K562 (cell line): Measurements from ENCODE around the gene DEFB108B. TPM values are rescaled to one million over a fixed set of nuclear protein-coding genes. Genes with fewer than 3 reads are reported as not detected.

Experiments
- ATAC-seq: fragments of 200-7000 bp; cut with Tn5 transposase; 3 replicates; pipeline ENCODE4 v1.9.1; 2020; ENCODE audit warnings: moderate library complexity
- BruUV-seq: library from RNA; stranded (reverse); fragments of 400-500 nt; replicated peaks from 2 replicates; lab custom pipeline; 2021; lab: Mats Ljungman, UMichigan
- CTCF ChIA-PET: fragments of 300-600 bp; formaldehyde crosslinking; extraction: SDS; loops from one replicate; lab custom pipeline; 2021; ENCODE audit warnings: low intra/inter-chr PET ratio; lab: Yijun Ruan, JAX
- POLR2A ChIA-PET: fragments of 300-600, 350-650 bp; sonication (Branson Sonifier 250); formaldehyde crosslinking; extraction: SDS; loops from one replicate; lab custom pipeline; 2021; ENCODE audit warnings: antibody characterized with exemption, inconsistent platforms; lab: Yijun Ruan, JAX
- DNase-seq, 4 experiments: peaks; one replicate each; pipeline versions ENCODE4 v3.0.0 to v3.0.0-alpha.2; 2011 to 2018; ENCODE audit warnings: low spot score in 3 of 4, mixed read lengths in 3 of 4; ENCODE audit errors: extremely low read depth in 1 of 4
- FAIRE-seq: peaks from 2 replicates; lab custom pipeline; 2011; peaks lifted over from hg19 to GRCh38; lab: Jason Lieb, UNC
- H2AFZ ChIP-seq: 2 replicates; pipeline ENCODE4 v1.6.0; 2011; ENCODE audit warnings: low read depth, low read length, control low read depth, inconsistent platforms
- H3K27ac ChIP-seq: fragments of 200-600 bp; 3 replicates; pipeline ENCODE4 v1.8.0; 2011; ENCODE audit warnings: low read depth, mild to moderate bottlenecking, control low read depth, inconsistent platforms, low read length, moderate library complexity, mixed read lengths; ENCODE audit errors: extremely low read depth
- H3K27me3 ChIP-seq, 2 experiments: fragments of 300-600 bp in 1 of 2; 2 replicates in 1 of 2; 3 replicates in 1 of 2; pipeline versions ENCODE4 v1.6.0 to v1.8.0; 2011; ENCODE audit warnings: inconsistent platforms in 2 of 2, low read length in 2 of 2, mild to moderate bottlenecking in 1 of 2, mixed read lengths in 1 of 2, moderate library complexity in 1 of 2; ENCODE audit not compliant: control insufficient read depth in 2 of 2, insufficient read depth in 2 of 2
- H3K36me3 ChIP-seq: fragments of 300-600 bp; 3 replicates; pipeline ENCODE4 v1.8.0; 2011; ENCODE audit warnings: mild to moderate bottlenecking, low read length, inconsistent platforms; ENCODE audit not compliant: control insufficient read depth, insufficient read depth
- H3K4me1 ChIP-seq, 2 experiments: fragments of 200-600 bp in 1 of 2; replicated peaks in 1 of 2; 2 replicates in 1 of 2; 3 replicates in 1 of 2; pipeline versions ENCODE4 v1.5.1 to v1.8.0; 2011; ENCODE audit warnings: inconsistent platforms in 2 of 2, low read length in 2 of 2, mild to moderate bottlenecking in 1 of 2, mixed read lengths in 1 of 2, moderate library complexity in 1 of 2; ENCODE audit not compliant: control insufficient read depth in 2 of 2, insufficient read depth in 2 of 2
- H3K4me2 ChIP-seq: 2 replicates; pipeline ENCODE4 v1.6.1; 2011; ENCODE audit warnings: low read length, control low read depth, inconsistent platforms, mixed read lengths; ENCODE audit not compliant: insufficient read depth
- H3K4me3 ChIP-seq: fragments of 200-600 bp; sonication (generic), shearing (Covaris generic); 2 replicates; pipeline ENCODE4 v1.5.1; 2016; ENCODE audit warnings: control low read depth, inconsistent platforms
- H3K79me2 ChIP-seq: fragments of 200-600 bp; 3 replicates; pipeline ENCODE4 v1.8.0; 2011; ENCODE audit warnings: low read length, inconsistent platforms; ENCODE audit not compliant: control insufficient read depth, insufficient read depth
- H3K9ac ChIP-seq, 2 experiments: 2 replicates each; pipeline versions ENCODE4 v1.6.0 to v1.6.1; 2011; ENCODE audit warnings: low read depth in 2 of 2, low read length in 2 of 2, control low read depth in 1 of 2, inconsistent platforms in 1 of 2, mild to moderate bottlenecking in 1 of 2, mixed read lengths in 1 of 2; ENCODE audit not compliant: insufficient read depth in 1 of 2
- H3K9me1 ChIP-seq: one replicate; pipeline ENCODE4 v1.6.0; 2011; ENCODE audit warnings: inconsistent platforms, mild to moderate bottlenecking, low read length, moderate library complexity; ENCODE audit not compliant: control insufficient read depth, insufficient read depth
- H3K9me3 ChIP-seq: replicated peaks from 2 replicates; pipeline ENCODE4 v1.5.1; 2011; ENCODE audit warnings: low read depth, low read length, inconsistent platforms; ENCODE audit not compliant: control insufficient read depth, insufficient read depth
- H4K20me1 ChIP-seq: replicated peaks from 2 replicates; pipeline ENCODE4 v1.6.1; 2011; ENCODE audit warnings: low read length, inconsistent platforms, mixed read lengths; ENCODE audit not compliant: control insufficient read depth, insufficient read depth
- ARNT ChIP-seq, 2 experiments: fragments of 450-650 bp; IDR thresholded peaks; 2 replicates each; pipeline ENCODE4 v1.6.1; 2016; ENCODE audit warnings: mild to moderate bottlenecking in 1 of 2
- ELF2 ChIP-seq: fragments of 250-450 bp; sonication (Bioruptor Pico); IDR thresholded peaks from 2 replicates; pipeline ENCODE4 v1.5.0; 2021; ENCODE audit warnings: mild to moderate bottlenecking
- FOSL1 ChIP-seq: fragments of 200-800 bp; sonication (Bioruptor generic); conservative IDR thresholded peaks from 2 replicates; pipeline ENCODE4 v1.6.1; 2016; ENCODE audit warnings: missing genetic modification characterization, missing compliant biosample characterization
- FOXA1 ChIP-seq: fragments of 450-650 bp; IDR thresholded peaks from 2 replicates; pipeline ENCODE4 v1.6.1; 2016; ENCODE audit warnings: mild to moderate bottlenecking, borderline replicate concordance
- HMGN3 ChIP-seq: IDR thresholded peaks from 2 replicates; pipeline ENCODE4 v1.6.1; 2011; ENCODE audit warnings: borderline replicate concordance, low read depth, mild to moderate bottlenecking, mixed read lengths, low read length; ENCODE audit not compliant: insufficient read length; ENCODE audit errors: extremely low read depth
- JUND ChIP-seq, 2 experiments: IDR thresholded peaks; 2 replicates in 1 of 2; 3 replicates in 1 of 2; pipeline ENCODE4 v1.6.1; 2011; ENCODE audit warnings: borderline replicate concordance in 2 of 2, low read depth in 2 of 2, low read length in 2 of 2, improper control_type of control experiment in 1 of 2, missing biosample characterization in 1 of 2, missing genetic modification characterization in 1 of 2, missing genetic modification reagents in 1 of 2
- RBFOX2 ChIP-seq: fragments of 200-400 bp; formaldehyde crosslinking; IDR thresholded peaks from 2 replicates; pipeline ENCODE4 v1.6.1; 2017; ENCODE audit warnings: low read depth, mild to moderate bottlenecking, low read length, moderate library complexity
- SP2 ChIP-seq: IDR thresholded peaks from 2 replicates; pipeline ENCODE4 v1.6.1; 2011; ENCODE audit warnings: mild to moderate bottlenecking, low read depth, low read length, moderate library complexity; ENCODE audit not compliant: poor library complexity, severe bottlenecking; ENCODE audit errors: extremely low read depth
- ZFX ChIP-seq: sonication (generic); formaldehyde crosslinking; IDR thresholded peaks from 2 replicates; pipeline ENCODE4 v1.8.0; 2022; ENCODE audit warnings: mild to moderate bottlenecking, missing genetic modification reagents, moderate library complexity
- WGBS: fragments of 100-300 bp; shearing (Covaris generic); methylation state at CpG from one replicate; pipeline ENCODE4 v1.1.6; 2016; ENCODE audit warnings: low coverage, mixed read lengths; ENCODE audit not compliant: insufficient coverage; ENCODE audit errors: missing lambda C conversion rate; 5-methylcytosine and 5-hydroxymethylcytosine counted together
- in situ Hi-C: fragments of 300-500 bp; cut with MboI; formaldehyde crosslinking; loops from 4 replicates; pipeline ENCODE4 v1.15.0; 2018; ENCODE audit warnings: inconsistent platforms, mixed read lengths
- intact Hi-C: fragments of 100-400 bp; cut with micrococcal nuclease; formaldehyde crosslinking; loops from 2 replicates; pipeline ENCODE4 v1.14.2; 2022
- polyA plus RNA-seq, 8 experiments: library from polyadenylated mRNA; depleted of rRNA in 4 of 8; stranded (reverse) in 5 of 8; unstranded in 3 of 8; fragments of >200 nt; fragmentation: Nextera tagmentation in 2 of 8; fragmentation: Illumina TruSeq in 1 of 8; extraction: Ambion mirVana in 2 of 8; extraction: Trizol in 1 of 8; gene quantifications; 2 replicates each; pipeline versions ENCODE4 v1.2.1 to v1.2.3, GENCODE V29; 2011 to 2014; ENCODE audit warnings: inconsistent platforms in 1 of 8, missing spikeins in 1 of 8
- total RNA-seq, 7 experiments: library from RNA; depleted of rRNA in 6 of 7; stranded (reverse); fragments of >200 nt in 6 of 7; fragmentation: Illumina TruSeq in 2 of 7; extraction: Trizol in 2 of 7; gene quantifications; 2 replicates each; pipeline versions ENCODE4 v1.2.1 to v1.2.3, GENCODE V29; 2011 to 2021; ENCODE audit warnings: low replicate concordance in 1 of 7
- TF ChIP-seq, protein P1 (sequence below): fragments of 450-650 bp; IDR thresholded peaks from 2 replicates; pipeline ENCODE4 v1.7.1; 2018; ENCODE audit warnings: mild to moderate bottlenecking, low read depth; ENCODE audit not compliant: partially characterized antibody
- TF ChIP-seq, protein P2 (sequence below): sonication (generic); formaldehyde crosslinking; IDR thresholded peaks from 2 replicates; pipeline ENCODE4 v1.9.0; 2022; ENCODE audit warnings: mild to moderate bottlenecking, missing genetic modification reagents
- TF ChIP-seq, protein P3 (sequence below): sonication (generic); formaldehyde crosslinking; IDR thresholded peaks from 2 replicates; pipeline ENCODE4 v1.8.0; 2022; ENCODE audit warnings: mild to moderate bottlenecking, missing genetic modification reagents

Gene DEFB108B
- total and polyA plus RNA-seq, 9 of the 15 experiments (the other 6 are each of a cell fraction or from before 2014, with no cell fraction given) = not detected

GRCh38 chr11:71787098-71787823 lies 45.7 kb upstream of the DEFB108B start:
- Histone ChIP-seq H3K4me3 (peak overlapping the region; percentile 55), H3K27ac (peak overlapping the region; percentile 85), H3K9me1 (no peaks in the 10 kb centered on the region), H3K79me2 (no peaks in the 10 kb centered on the region; the same call in 2 of the 3 replicates), H3K4me1 (peaks cover 0 to 6% of the 10 kb centered on the region in 2 experiments; a peak in 3 of 5 replicates), H3K4me2 (peak overlapping the region; percentile 72; the same call in 1 of the 2 replicates), H3K36me3 (no peaks in the 10 kb centered on the region), H4K20me1 (no peaks in the 10 kb centered on the region), H3K9me3 (no peaks in the 10 kb centered on the region), H2AFZ (peak overlapping the region; percentile 74; the same call in 1 of the 2 replicates), H3K27me3 (no peaks in the 10 kb centered on the region), H3K9ac (peak overlapping the region; percentile 80 to 90)
- in situ Hi-C loops (no loop called here), intact Hi-C loops (no loop called here)
- FAIRE-seq (no peak), ATAC-seq (peak; percentile 99), DNase-seq (peak; percentile 78 to 93 (median 84))
- no TSS peak for BruUV-seq
- POLR2A ChIA-PET = interaction anchor here (1.0 kb wide), 1 partner anchor 325 kb away, joined by 3 read pairs; no protein-coding TSS in a partner anchor
- 1% methylated on average over 14 of the region's 62 CpGs for WGBS
- CTCF ChIA-PET = no interaction called here
- TF ChIP-seq ARNT (IDR thresholded peaks at IDR 0.05) = no peak
- TF ChIP-seq ELF2 (CRISPR knock-in tag) = no peak
- TF ChIP-seq ZFX = peak; percentile 29; the same call in 1 of the 2 replicates
- TF ChIP-seq RBFOX2 = peak; percentile 72
- no peak for TF ChIP-seq SP2
- TF ChIP-seq, protein P1, sequence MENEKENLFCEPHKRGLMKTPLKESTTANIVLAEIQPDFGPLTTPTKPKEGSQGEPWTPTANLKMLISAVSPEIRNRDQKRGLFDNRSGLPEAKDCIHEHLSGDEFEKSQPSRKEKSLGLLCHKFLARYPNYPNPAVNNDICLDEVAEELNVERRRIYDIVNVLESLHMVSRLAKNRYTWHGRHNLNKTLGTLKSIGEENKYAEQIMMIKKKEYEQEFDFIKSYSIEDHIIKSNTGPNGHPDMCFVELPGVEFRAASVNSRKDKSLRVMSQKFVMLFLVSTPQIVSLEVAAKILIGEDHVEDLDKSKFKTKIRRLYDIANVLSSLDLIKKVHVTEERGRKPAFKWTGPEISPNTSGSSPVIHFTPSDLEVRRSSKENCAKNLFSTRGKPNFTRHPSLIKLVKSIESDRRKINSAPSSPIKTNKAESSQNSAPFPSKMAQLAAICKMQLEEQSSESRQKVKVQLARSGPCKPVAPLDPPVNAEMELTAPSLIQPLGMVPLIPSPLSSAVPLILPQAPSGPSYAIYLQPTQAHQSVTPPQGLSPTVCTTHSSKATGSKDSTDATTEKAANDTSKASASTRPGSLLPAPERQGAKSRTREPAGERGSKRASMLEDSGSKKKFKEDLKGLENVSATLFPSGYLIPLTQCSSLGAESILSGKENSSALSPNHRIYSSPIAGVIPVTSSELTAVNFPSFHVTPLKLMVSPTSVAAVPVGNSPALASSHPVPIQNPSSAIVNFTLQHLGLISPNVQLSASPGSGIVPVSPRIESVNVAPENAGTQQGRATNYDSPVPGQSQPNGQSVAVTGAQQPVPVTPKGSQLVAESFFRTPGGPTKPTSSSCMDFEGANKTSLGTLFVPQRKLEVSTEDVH = no peak
- TF ChIP-seq, protein P2, sequence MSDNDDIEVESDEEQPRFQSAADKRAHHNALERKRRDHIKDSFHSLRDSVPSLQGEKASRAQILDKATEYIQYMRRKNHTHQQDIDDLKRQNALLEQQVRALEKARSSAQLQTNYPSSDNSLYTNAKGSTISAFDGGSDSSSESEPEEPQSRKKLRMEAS (CRISPR knock-in tag) = 0 out of 2 replicates have a peak, but pooled peaks have one; percentile 17
- TF ChIP-seq JUND (IDR thresholded peaks at IDR 0.05; ENCODE audit: borderline replicate concordance, low read depth, low read length) = no peak
- no peak for TF ChIP-seq JUND (tag; IDR thresholded peaks at IDR 0.05; ENCODE audit: borderline replicate concordance, low read depth, low read length)
- no peak for TF ChIP-seq HMGN3
- TF ChIP-seq FOXA1 = no peak
- TF ChIP-seq FOSL1 (tag) = 0 out of 2 replicates have a peak, but pooled peaks have one; percentile 26
- TF ChIP-seq, protein P3, sequence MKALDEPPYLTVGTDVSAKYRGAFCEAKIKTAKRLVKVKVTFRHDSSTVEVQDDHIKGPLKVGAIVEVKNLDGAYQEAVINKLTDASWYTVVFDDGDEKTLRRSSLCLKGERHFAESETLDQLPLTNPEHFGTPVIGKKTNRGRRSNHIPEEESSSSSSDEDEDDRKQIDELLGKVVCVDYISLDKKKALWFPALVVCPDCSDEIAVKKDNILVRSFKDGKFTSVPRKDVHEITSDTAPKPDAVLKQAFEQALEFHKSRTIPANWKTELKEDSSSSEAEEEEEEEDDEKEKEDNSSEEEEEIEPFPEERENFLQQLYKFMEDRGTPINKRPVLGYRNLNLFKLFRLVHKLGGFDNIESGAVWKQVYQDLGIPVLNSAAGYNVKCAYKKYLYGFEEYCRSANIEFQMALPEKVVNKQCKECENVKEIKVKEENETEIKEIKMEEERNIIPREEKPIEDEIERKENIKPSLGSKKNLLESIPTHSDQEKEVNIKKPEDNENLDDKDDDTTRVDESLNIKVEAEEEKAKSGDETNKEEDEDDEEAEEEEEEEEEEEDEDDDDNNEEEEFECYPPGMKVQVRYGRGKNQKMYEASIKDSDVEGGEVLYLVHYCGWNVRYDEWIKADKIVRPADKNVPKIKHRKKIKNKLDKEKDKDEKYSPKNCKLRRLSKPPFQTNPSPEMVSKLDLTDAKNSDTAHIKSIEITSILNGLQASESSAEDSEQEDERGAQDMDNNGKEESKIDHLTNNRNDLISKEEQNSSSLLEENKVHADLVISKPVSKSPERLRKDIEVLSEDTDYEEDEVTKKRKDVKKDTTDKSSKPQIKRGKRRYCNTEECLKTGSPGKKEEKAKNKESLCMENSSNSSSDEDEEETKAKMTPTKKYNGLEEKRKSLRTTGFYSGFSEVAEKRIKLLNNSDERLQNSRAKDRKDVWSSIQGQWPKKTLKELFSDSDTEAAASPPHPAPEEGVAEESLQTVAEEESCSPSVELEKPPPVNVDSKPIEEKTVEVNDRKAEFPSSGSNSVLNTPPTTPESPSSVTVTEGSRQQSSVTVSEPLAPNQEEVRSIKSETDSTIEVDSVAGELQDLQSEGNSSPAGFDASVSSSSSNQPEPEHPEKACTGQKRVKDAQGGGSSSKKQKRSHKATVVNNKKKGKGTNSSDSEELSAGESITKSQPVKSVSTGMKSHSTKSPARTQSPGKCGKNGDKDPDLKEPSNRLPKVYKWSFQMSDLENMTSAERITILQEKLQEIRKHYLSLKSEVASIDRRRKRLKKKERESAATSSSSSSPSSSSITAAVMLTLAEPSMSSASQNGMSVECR (CRISPR knock-in tag) = no peak
